ENCODE results near the gene KCNH8. TPM values are rescaled to one million over a fixed set of nuclear protein-coding genes. Genes with fewer than 3 reads are reported as not detected.

Gene KCNH8
- polyA plus RNA-seq, 3 donors from 2014 or later = not detected

- H3K4me1 Mint-ChIP-seq = peaks cover 0 to 9% of the 10 kb centered on the region in 2 donors
- H3K9me3 Mint-ChIP-seq = peaks cover 0 to 14% (median 2%) of the 10 kb centered on the region in 6 donors
- no peak for DNase-seq
- H3K27ac Mint-ChIP-seq = no peak overlapping the region
- no peak overlapping the region for H3K4me3 Mint-ChIP-seq
- H3K36me3 Mint-ChIP-seq = peaks cover 0 to 4% (median 0%) of the 10 kb centered on the region in 3 donors
- H3K27me3 Mint-ChIP-seq (ENCODE audit: low read depth in 3 of 3) = peaks cover 0 to 2% (median 0%) of the 10 kb centered on the region in 3 donors
Measured at GRCh38 chr3:19446687-19447086, 298.4 kb downstream of the KCNH8 start.

- Mint-ChIP-seq H3K27ac (no peak overlapping the region), H3K27me3 (ENCODE audit: low read depth in 3 of 3) (peaks cover 0 to 2% (median 0%) of the 10 kb centered on the region in 3 donors), H3K4me1 (no peaks in the 10 kb centered on the region), H3K9me3 (peaks cover 0 to 15% (median 6%) of the 10 kb centered on the region in 6 donors), H3K4me3 (no peak overlapping the region), H3K36me3 (peaks cover 0 to 3% (median 0%) of the 10 kb centered on the region in 3 donors)
- no peak for DNase-seq
Measured at GRCh38 chr3:19455546-19455945, 307.2 kb downstream of the KCNH8 start.

- H3K27ac Mint-ChIP-seq = no peak overlapping the region
- peaks cover 0 to 3% (median 0%) of the 10 kb centered on the region in 3 donors for H3K36me3 Mint-ChIP-seq
- no peak for DNase-seq
- H3K4me3 Mint-ChIP-seq = no peak overlapping the region
- peaks cover 0 to 2% (median 0%) of the 10 kb centered on the region in 3 donors for H3K27me3 Mint-ChIP-seq (ENCODE audit: low read depth in 3 of 3)
- H3K4me1 Mint-ChIP-seq = no peaks in the 10 kb centered on the region
- H3K9me3 Mint-ChIP-seq = peaks cover 0 to 15% (median 4%) of the 10 kb centered on the region in 6 donors
Measured at GRCh38 chr3:19456738-19457137, 308.4 kb downstream of the KCNH8 start.

- no peak for DNase-seq
- no peak overlapping the region for H3K27ac Mint-ChIP-seq
- H3K9me3 Mint-ChIP-seq = peaks cover 0 to 16% (median 5%) of the 10 kb centered on the region in 6 donors
- H3K36me3 Mint-ChIP-seq = peaks cover 0 to 3% (median 0%) of the 10 kb centered on the region in 3 donors
- no peaks in the 10 kb centered on the region for H3K4me1 Mint-ChIP-seq
- no peak overlapping the region for H3K4me3 Mint-ChIP-seq
- H3K27me3 Mint-ChIP-seq (ENCODE audit: low read depth in 3 of 3) = peaks cover 0 to 2% (median 0%) of the 10 kb centered on the region in 3 donors
Measured at GRCh38 chr3:19457449-19457848, 309.1 kb downstream of the KCNH8 start.

- Mint-ChIP-seq H3K9me3 (peaks cover 0 to 21% (median 3%) of the 10 kb centered on the region in 6 donors), H3K4me3 (no peak overlapping the region), H3K4me1 (no peaks in the 10 kb centered on the region), H3K36me3 (no peaks in the 10 kb centered on the region), H3K27ac (no peak overlapping the region), H3K27me3 (ENCODE audit: low read depth in 3 of 3) (no peaks in the 10 kb centered on the region)
- DNase-seq = no peak
Measured at GRCh38 chr3:19467761-19468160, 319.5 kb downstream of the KCNH8 start.

GRCh38 chr3:19471138-19471537 lies 322.8 kb downstream of the KCNH8 start:
- no peak for DNase-seq
- Mint-ChIP-seq H3K27ac (no peak overlapping the region), H3K4me1 (no peaks in the 10 kb centered on the region), H3K27me3 (ENCODE audit: low read depth in 3 of 3) (peaks cover 0 to 2% (median 0%) of the 10 kb centered on the region in 3 donors), H3K36me3 (no peaks in the 10 kb centered on the region), H3K4me3 (no peak overlapping the region), H3K9me3 (peaks cover 0 to 19% (median 2%) of the 10 kb centered on the region in 6 donors)

GRCh38 chr3:19473971-19474580 lies 325.8 kb downstream of the KCNH8 start:
- Mint-ChIP-seq H3K36me3 (no peaks in the 10 kb centered on the region), H3K4me1 (no peaks in the 10 kb centered on the region), H3K9me3 (peaks cover 2 to 19% (median 3%) of the 10 kb centered on the region in 6 donors), H3K27me3 (ENCODE audit: low read depth in 3 of 3) (peaks cover 0 to 2% (median 0%) of the 10 kb centered on the region in 3 donors), H3K27ac (no peak overlapping the region), H3K4me3 (no peak overlapping the region)
- DNase-seq = no peak

- Mint-ChIP-seq H3K27ac (no peak overlapping the region), H3K27me3 (ENCODE audit: low read depth in 3 of 3) (peaks cover 0 to 2% (median 0%) of the 10 kb centered on the region in 3 donors), H3K4me3 (no peak overlapping the region), H3K36me3 (no peaks in the 10 kb centered on the region), H3K4me1 (no peaks in the 10 kb centered on the region), H3K9me3 (peaks cover 0 to 6% (median 2%) of the 10 kb centered on the region in 6 donors)
- no peak for DNase-seq
Measured at GRCh38 chr3:19476281-19476680, 328.0 kb downstream of the KCNH8 start.

GRCh38 chr3:19485267-19485666 lies 337.0 kb downstream of the KCNH8 start:
- Mint-ChIP-seq H3K4me1 (no peaks in the 10 kb centered on the region), H3K4me3 (no peak overlapping the region), H3K36me3 (no peaks in the 10 kb centered on the region), H3K27me3 (ENCODE audit: low read depth in 3 of 3) (peaks cover 0 to 1% (median 0%) of the 10 kb centered on the region in 3 donors), H3K9me3 (peaks cover 0 to 3% (median 0%) of the 10 kb centered on the region in 6 donors), H3K27ac (no peak overlapping the region)
- no peak for DNase-seq

GRCh38 chr3:19487386-19487785 lies 339.1 kb downstream of the KCNH8 start:
- H3K27me3 Mint-ChIP-seq (ENCODE audit: low read depth in 3 of 3) = peaks cover 0 to 1% (median 0%) of the 10 kb centered on the region in 3 donors
- H3K4me1 Mint-ChIP-seq = no peaks in the 10 kb centered on the region
- H3K9me3 Mint-ChIP-seq = peaks cover 0 to 3% (median 0%) of the 10 kb centered on the region in 6 donors
- no peak for DNase-seq
- no peak overlapping the region for H3K4me3 Mint-ChIP-seq
- no peaks in the 10 kb centered on the region for H3K36me3 Mint-ChIP-seq
- H3K27ac Mint-ChIP-seq = no peak overlapping the region

GRCh38 chr3:19488939-19489338 lies 340.6 kb downstream of the KCNH8 start:
- Mint-ChIP-seq H3K36me3 (no peaks in the 10 kb centered on the region), H3K9me3 (peaks cover 0 to 3% (median 0%) of the 10 kb centered on the region in 6 donors), H3K27ac (no peak overlapping the region), H3K27me3 (ENCODE audit: low read depth in 3 of 3) (peaks cover 0 to 2% (median 1%) of the 10 kb centered on the region in 3 donors), H3K4me3 (no peak overlapping the region), H3K4me1 (no peaks in the 10 kb centered on the region)
- DNase-seq = no peak

- H3K27me3 Mint-ChIP-seq (ENCODE audit: low read depth in 3 of 3) = peaks cover 0 to 2% (median 0%) of the 10 kb centered on the region in 3 donors
- no peaks in the 10 kb centered on the region for H3K4me1 Mint-ChIP-seq
- no peak overlapping the region for H3K27ac Mint-ChIP-seq
- DNase-seq = no peak
- no peak overlapping the region for H3K4me3 Mint-ChIP-seq
- H3K36me3 Mint-ChIP-seq = no peaks in the 10 kb centered on the region
- peaks cover 0 to 9% (median 3%) of the 10 kb centered on the region in 6 donors for H3K9me3 Mint-ChIP-seq
Measured at GRCh38 chr3:19489936-19490335, 341.6 kb downstream of the KCNH8 start.

GRCh38 chr3:19506171-19506570 lies 357.9 kb downstream of the KCNH8 start:
- no peak overlapping the region for H3K4me3 Mint-ChIP-seq
- H3K27me3 Mint-ChIP-seq (ENCODE audit: low read depth in 3 of 3) = peaks cover 0 to 2% (median 0%) of the 10 kb centered on the region in 3 donors
- DNase-seq = no peak
- no peaks in the 10 kb centered on the region for H3K36me3 Mint-ChIP-seq
- no peaks in the 10 kb centered on the region for H3K4me1 Mint-ChIP-seq
- no peaks in the 10 kb centered on the region for H3K9me3 Mint-ChIP-seq
- H3K27ac Mint-ChIP-seq = no peak overlapping the region

- peaks cover 0 to 7% (median 0%) of the 10 kb centered on the region in 6 donors for H3K9me3 Mint-ChIP-seq
- H3K4me1 Mint-ChIP-seq = no peaks in the 10 kb centered on the region
- no peaks in the 10 kb centered on the region for H3K36me3 Mint-ChIP-seq
- no peak for DNase-seq
- H3K27me3 Mint-ChIP-seq (ENCODE audit: low read depth in 3 of 3) = peaks cover 0 to 2% (median 0%) of the 10 kb centered on the region in 3 donors
- no peak overlapping the region for H3K4me3 Mint-ChIP-seq
- no peak overlapping the region for H3K27ac Mint-ChIP-seq
Measured at GRCh38 chr3:19522305-19522704, 374.0 kb downstream of the KCNH8 start.

- peaks cover 0 to 1% (median 0%) of the 10 kb centered on the region in 3 donors for H3K27me3 Mint-ChIP-seq (ENCODE audit: low read depth in 3 of 3)
- no peaks in the 10 kb centered on the region for H3K36me3 Mint-ChIP-seq
- no peak overlapping the region for H3K4me3 Mint-ChIP-seq
- peaks cover 0 to 5% (median 0%) of the 10 kb centered on the region in 6 donors for H3K9me3 Mint-ChIP-seq
- no peak for DNase-seq
- H3K27ac Mint-ChIP-seq = no peak overlapping the region
- H3K4me1 Mint-ChIP-seq = no peaks in the 10 kb centered on the region
Measured at GRCh38 chr3:19526071-19526470, 377.8 kb downstream of the KCNH8 start.
